ENCODE measurements around the gene WDR27.

WDR27 gene

DNA sequence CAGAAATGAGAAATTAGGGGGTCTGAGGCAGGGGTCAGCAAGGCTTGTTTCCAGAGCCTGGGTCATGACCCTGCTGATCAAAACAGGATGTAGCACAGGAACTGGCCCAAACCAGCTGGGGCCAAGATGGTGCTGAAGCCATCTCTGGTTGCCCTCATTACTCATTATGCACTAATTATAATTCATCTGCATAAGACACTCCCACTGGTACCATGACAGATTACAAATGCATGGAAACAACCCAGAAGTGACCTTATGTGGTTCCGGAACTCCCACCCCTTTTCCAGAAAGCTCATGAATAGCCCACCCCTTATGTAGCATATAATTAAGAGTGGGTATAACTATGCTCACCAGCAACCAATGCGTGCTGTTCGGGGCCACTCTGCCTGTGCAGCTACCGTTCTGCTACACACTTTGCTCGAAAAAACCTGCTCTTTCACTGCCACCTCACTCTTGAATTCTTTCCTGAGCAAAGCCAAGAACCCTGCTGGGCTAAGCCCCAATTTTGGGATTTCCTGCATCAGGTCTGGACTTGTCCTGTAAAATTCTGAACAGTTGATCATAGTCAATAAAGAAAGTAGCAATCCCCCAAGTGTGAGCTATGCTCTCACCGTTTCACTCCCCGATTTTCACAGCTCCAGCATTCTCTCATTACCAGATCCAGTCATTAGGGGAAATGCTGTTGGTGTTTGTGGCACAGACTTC lies 122.3 kb downstream of the WDR27 start:
- in situ Hi-C loops (cut with HindIII; ENCODE audit: low sequenced_read_pairs), result no loop called here

DNA sequence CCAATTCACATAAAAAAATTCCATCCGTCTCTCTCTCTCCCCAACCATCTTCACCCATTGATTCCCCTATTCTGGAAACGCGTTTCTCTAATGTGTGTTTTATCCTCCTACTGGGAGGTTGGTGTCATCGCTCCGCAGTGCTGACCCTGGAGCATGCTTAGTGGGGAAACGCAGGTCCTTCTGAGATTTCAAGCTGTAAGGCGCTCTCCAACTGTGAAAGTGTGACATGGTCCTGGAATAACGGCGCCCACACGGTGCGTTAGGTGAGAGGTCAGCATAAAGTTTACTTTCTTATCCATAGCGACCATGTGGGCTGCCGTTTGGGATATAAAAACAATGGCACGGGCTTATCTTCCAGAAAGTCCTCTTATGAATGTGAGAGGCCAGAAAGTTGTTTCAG lies 123.9 kb downstream of the WDR27 start:
- TF ChIP-seq, protein P1, sequence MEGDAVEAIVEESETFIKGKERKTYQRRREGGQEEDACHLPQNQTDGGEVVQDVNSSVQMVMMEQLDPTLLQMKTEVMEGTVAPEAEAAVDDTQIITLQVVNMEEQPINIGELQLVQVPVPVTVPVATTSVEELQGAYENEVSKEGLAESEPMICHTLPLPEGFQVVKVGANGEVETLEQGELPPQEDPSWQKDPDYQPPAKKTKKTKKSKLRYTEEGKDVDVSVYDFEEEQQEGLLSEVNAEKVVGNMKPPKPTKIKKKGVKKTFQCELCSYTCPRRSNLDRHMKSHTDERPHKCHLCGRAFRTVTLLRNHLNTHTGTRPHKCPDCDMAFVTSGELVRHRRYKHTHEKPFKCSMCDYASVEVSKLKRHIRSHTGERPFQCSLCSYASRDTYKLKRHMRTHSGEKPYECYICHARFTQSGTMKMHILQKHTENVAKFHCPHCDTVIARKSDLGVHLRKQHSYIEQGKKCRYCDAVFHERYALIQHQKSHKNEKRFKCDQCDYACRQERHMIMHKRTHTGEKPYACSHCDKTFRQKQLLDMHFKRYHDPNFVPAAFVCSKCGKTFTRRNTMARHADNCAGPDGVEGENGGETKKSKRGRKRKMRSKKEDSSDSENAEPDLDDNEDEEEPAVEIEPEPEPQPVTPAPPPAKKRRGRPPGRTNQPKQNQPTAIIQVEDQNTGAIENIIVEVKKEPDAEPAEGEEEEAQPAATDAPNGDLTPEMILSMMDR (IDR thresholded peaks at IDR 0.05; ENCODE audit: low read depth, low read length, missing control alignments), result no peak
- in situ Hi-C loops (cut with HindIII; ENCODE audit: low sequenced_read_pairs), result no loop called here
- no peak overlapping the region for H3K4me3 ChIP-seq (ENCODE audit: low read depth, low read length)
- no peak for DNase-seq (ENCODE audit: low read depth)

More for the DNA sequence above, 122.3 kb downstream of the WDR27 start:
- no peak for DNase-seq (ENCODE audit: low read depth)
- TF ChIP-seq, protein P1 (IDR thresholded peaks at IDR 0.05; ENCODE audit: low read depth, low read length, missing control alignments), result no peak
- H3K4me3 ChIP-seq (ENCODE audit: low read depth, low read length), result no peak overlapping the region

DNA sequence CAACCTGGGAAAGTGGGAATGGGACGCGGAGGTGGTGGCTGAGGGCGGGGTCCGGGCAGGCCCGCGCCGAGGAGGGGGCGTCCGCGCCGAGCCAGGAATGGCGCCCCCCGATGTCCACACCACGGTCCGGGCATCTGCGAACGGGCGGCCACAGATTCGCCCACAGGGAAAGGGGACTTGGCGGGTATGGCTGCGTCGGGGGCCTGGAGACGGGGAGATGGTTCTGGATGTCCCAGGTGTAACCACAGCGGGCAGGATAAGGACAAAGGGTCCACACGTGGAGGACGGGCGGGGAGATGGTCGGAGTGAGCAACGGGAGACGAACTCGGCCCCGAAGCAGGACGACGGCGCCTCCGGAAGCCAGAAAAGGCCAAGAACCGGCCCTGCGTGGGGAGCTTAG lies 124.6 kb downstream of the WDR27 start:
- no peak for DNase-seq (ENCODE audit: low read depth)
- no peak overlapping the region for H3K4me3 ChIP-seq (ENCODE audit: low read depth, low read length)
- TF ChIP-seq, protein P1 (IDR thresholded peaks at IDR 0.05; ENCODE audit: low read depth, low read length, missing control alignments), result no peak
- in situ Hi-C loops (cut with HindIII; ENCODE audit: low sequenced_read_pairs), result no loop called here

DNA sequence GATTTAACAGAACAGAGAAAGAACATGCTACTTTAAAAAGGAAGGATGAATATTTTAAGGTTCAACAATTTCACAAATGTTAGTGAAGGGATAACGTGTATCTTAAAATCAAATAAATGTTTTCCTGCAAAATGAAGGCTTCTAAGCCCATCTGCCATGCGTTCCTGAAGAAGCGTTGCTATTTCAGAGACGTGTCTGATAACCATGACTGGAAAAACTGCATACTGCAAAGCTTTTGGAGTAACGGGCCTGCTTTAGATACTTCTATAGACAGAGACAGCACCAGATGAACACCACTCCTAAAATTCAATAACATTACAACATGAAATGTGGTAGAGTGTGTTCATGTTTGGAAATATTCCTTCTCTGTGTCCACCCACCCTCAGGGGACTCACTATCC lies 126.0 kb downstream of the WDR27 start:
- TF ChIP-seq, protein P1 (IDR thresholded peaks at IDR 0.05; ENCODE audit: low read depth, low read length, missing control alignments), result no peak
- in situ Hi-C loops (cut with HindIII; ENCODE audit: low sequenced_read_pairs), result no loop called here
- H3K4me3 ChIP-seq (ENCODE audit: low read depth, low read length), result no peak overlapping the region
- DNase-seq (ENCODE audit: low read depth), result no peak

DNA sequence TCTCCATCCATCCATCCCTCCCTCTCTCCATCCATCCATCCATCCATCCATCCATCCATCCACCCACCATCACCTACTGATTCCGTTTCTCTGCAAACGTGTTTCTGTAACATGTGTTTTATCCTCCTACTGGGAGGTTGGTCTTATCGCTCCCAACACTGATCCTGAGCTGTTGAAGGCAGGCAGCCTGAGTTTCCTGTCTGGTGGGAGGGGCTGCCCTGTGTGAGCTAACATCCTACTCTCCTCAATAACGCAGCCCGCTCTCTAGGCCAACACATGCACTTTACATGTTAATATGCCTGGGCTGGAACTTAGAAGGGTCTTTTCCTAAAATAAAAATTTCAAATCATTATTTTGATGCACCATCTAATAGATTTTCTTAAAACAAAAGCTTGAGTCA lies 126.5 kb downstream of the WDR27 start:
- no peak for DNase-seq (ENCODE audit: low read depth)
- in situ Hi-C loops (cut with HindIII; ENCODE audit: low sequenced_read_pairs), result no loop called here
- no peak overlapping the region for H3K4me3 ChIP-seq (ENCODE audit: low read depth, low read length)
- TF ChIP-seq, protein P1 (IDR thresholded peaks at IDR 0.05; ENCODE audit: low read depth, low read length, missing control alignments), result no peak

DNA sequence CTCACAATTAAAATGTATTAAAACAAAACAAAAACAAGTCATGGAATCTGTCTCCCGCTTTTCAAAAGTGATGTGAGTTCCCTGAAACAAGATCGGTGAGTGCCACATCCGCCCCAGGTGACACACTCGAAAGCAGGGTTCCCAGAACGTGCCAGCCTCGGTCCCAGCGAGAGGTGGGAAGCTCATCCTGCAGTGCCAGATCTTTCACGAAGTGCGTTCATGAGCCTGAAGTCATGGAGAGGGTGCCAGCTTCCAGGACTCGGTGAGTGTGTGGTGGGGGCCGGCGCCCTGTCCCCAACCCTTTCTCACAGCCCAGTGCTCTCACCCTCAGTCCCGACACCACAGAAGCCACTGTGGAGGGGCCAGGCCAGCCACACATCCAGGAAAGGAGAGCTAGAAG lies 127.4 kb downstream of the WDR27 start:
- DNase-seq (ENCODE audit: low read depth), result no peak
- TF ChIP-seq, protein P1 (IDR thresholded peaks at IDR 0.05; ENCODE audit: low read depth, low read length, missing control alignments), result no peak
- H3K4me3 ChIP-seq (ENCODE audit: low read depth, low read length), result no peak overlapping the region
- in situ Hi-C loops (cut with HindIII; ENCODE audit: low sequenced_read_pairs), result no loop called here
